Measurements from ENCODE around the gene HYAL2. TPM values are rescaled to one million over a fixed set of nuclear protein-coding genes. Genes with fewer than 3 reads are reported as not detected.
"Not testable (repeated sequence)": the region's sequence is repeated elsewhere in the genome, so short reads cannot be mapped to it uniquely, and the experiment has no call there.

HYAL2 gene
- polyA plus RNA-seq, 3 donors: 18.3 to 25.8 (median 18.9) TPM

DNA sequence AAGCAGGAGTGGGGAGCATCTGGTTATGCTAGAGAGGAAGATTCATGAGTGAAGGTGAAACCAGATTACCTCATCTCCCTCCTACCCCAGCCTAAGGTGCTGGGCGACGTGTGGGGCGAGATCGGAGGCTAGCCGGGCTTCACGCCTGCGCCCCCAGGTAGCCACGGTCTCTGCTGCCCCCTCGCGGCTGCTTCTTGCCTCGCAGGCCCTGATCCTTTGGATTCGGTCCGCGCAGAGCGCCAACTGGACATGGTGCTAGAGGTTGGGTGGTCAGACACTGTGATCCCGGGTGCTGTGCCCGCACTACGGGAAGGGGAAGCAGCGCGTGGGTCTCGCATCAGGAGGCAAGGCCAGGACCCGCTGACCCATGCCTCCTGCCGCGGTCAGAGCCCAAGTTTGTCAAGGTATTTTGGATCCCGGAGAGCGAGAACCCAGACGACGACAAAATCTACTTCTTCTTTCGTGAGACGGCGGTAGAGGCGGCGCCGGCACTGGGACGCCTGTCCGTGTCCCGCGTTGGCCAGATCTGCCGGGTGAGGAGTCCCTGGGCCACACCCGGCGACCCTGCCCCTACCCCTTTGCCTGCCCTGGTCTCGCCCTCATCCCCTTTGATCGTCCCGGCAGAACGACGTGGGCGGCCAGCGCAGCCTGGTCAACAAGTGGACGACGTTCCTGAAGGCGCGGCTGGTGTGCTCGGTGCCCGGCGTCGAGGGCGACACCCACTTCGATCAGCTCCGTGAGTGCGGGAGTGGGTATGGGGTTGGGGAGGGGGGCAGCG is 49.4 kb downstream of the HYAL2 start:
- peak; percentile 81 to 87 (median 85) for DNase-seq
- Histone ChIP-seq H3K27ac (ENCODE audit: low read depth in 1 of 2, low read length in 2 of 2) (peak overlapping the region in 1 of 2 donors; percentile 20), H2AFZ (ENCODE audit: insufficient read depth, low read depth, low read length, poor library complexity, severe bottlenecking) (peak overlapping the region; percentile 79), H3K4me1 (ENCODE audit: control insufficient read depth in 1 of 2, insufficient read depth in 2 of 2, low read length in 2 of 2) (peaks cover 16 to 34% of the 10 kb centered on the region in 2 donors), H3K9ac (ENCODE audit: insufficient read depth, low read length, poor library complexity, severe bottlenecking) (peak overlapping the region; percentile 54), H3K36me3 (replicated peaks in 1 of 2; ENCODE audit: control insufficient read depth in 1 of 2, insufficient read depth in 2 of 2, low read length in 2 of 2) (no peaks in the 10 kb centered on the region), H3K4me2 (replicated peaks; ENCODE audit: extremely low read depth, low read length, poor library complexity, severe bottlenecking) (peak overlapping the region; percentile 82), H3K27me3 (ENCODE audit: control insufficient read depth in 2 of 2, insufficient read depth in 2 of 2, low read length in 2 of 2) (peaks cover 24 to 47% of the 10 kb centered on the region in 2 donors), H3K9me3 (replicated peaks in 1 of 2; ENCODE audit: control insufficient read depth in 1 of 2, insufficient read depth in 1 of 2, low read length in 2 of 2) (peaks cover 3 to 11% of the 10 kb centered on the region in 2 donors), H4K20me1 (ENCODE audit: insufficient read depth, low read length) (peaks cover under 1% of the 10 kb centered on the region), H3K4me3 (replicated peaks in 1 of 3; ENCODE audit: low read depth in 2 of 3, low read length in 3 of 3) (peak overlapping the region; percentile 16 to 72 (median 32)), H3K79me2 (ENCODE audit: insufficient read depth, low read length) (no peaks in the 10 kb centered on the region)
- Mint-ChIP-seq H3K4me1 (peaks cover 26% of the 10 kb centered on the region), H3K27ac (peak overlapping the region in 4 of 7 donors; percentile 43 to 86 (median 77)), H3K9me3 (peaks cover 0 to 18% (median 13%) of the 10 kb centered on the region in 7 donors), H3K27me3 (ENCODE audit: low read depth in 3 of 3) (peaks cover 51 to 66% (median 64%) of the 10 kb centered on the region in 3 donors), H3K36me3 (peaks cover 6 to 8% of the 10 kb centered on the region in 2 donors), H3K4me3 (peak overlapping the region; percentile 82 to 93)
- TF ChIP-seq, protein P1, sequence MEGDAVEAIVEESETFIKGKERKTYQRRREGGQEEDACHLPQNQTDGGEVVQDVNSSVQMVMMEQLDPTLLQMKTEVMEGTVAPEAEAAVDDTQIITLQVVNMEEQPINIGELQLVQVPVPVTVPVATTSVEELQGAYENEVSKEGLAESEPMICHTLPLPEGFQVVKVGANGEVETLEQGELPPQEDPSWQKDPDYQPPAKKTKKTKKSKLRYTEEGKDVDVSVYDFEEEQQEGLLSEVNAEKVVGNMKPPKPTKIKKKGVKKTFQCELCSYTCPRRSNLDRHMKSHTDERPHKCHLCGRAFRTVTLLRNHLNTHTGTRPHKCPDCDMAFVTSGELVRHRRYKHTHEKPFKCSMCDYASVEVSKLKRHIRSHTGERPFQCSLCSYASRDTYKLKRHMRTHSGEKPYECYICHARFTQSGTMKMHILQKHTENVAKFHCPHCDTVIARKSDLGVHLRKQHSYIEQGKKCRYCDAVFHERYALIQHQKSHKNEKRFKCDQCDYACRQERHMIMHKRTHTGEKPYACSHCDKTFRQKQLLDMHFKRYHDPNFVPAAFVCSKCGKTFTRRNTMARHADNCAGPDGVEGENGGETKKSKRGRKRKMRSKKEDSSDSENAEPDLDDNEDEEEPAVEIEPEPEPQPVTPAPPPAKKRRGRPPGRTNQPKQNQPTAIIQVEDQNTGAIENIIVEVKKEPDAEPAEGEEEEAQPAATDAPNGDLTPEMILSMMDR (IDR thresholded peaks at IDR 0.05): peak; percentile 96
- WGBS (ENCODE audit: insufficient coverage): 4% methylated on average over 54 of the region's 61 CpGs
- intact Hi-C loops (cut with micrococcal nuclease): loop anchor here (1.0 to 5.0 kb wide), 5 partner anchors 46 to 152 kb away; no protein-coding TSS in a partner anchor

DNA sequence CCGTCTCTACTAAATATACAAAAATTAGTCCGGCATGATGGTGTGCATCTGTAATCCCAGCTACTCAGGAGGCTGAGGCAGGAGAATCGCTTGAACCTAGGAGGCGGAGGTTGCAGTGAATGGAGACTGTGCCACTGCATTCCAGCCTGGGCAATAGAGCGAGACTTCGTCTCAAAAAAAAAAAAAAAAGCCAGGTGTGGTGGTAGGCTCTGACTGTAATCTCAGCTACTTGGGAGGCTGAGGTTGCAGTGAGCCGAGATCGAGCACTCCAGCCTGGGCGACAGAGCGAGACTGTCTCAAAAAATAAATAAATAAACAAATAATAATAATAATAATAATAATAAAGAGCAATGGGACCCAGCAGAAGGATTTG is 50.0 kb downstream of the HYAL2 start:
- not testable (repeated sequence) for H3K4me2 ChIP-seq (replicated peaks; ENCODE audit: extremely low read depth, low read length, poor library complexity, severe bottlenecking); H3K4me3 ChIP-seq (replicated peaks in 1 of 3; ENCODE audit: low read depth in 2 of 3, low read length in 3 of 3); H3K27ac ChIP-seq (ENCODE audit: low read depth in 1 of 2, low read length in 2 of 2); DNase-seq; H4K20me1 ChIP-seq (ENCODE audit: insufficient read depth, low read length); H2AFZ ChIP-seq (ENCODE audit: insufficient read depth, low read depth, low read length, poor library complexity, severe bottlenecking); H3K9ac ChIP-seq (ENCODE audit: insufficient read depth, low read length, poor library complexity, severe bottlenecking); H3K4me3 Mint-ChIP-seq; H3K79me2 ChIP-seq (ENCODE audit: insufficient read depth, low read length); H3K36me3 ChIP-seq (replicated peaks in 1 of 2; ENCODE audit: control insufficient read depth in 1 of 2, insufficient read depth in 2 of 2, low read length in 2 of 2); H3K36me3 Mint-ChIP-seq; H3K27ac Mint-ChIP-seq
- intact Hi-C loops (cut with micrococcal nuclease): loop anchor here (2.0 to 5.0 kb wide), 2 partner anchors 150 to 152 kb away; no protein-coding TSS in a partner anchor
- H3K27me3 Mint-ChIP-seq (ENCODE audit: low read depth in 3 of 3): peaks cover 52 to 66% (median 64%) of the 10 kb centered on the region in 3 donors
- H3K4me1 ChIP-seq (ENCODE audit: control insufficient read depth in 1 of 2, insufficient read depth in 2 of 2, low read length in 2 of 2): peaks cover 16 to 34% of the 10 kb centered on the region in 2 donors
- H3K9me3 ChIP-seq (replicated peaks in 1 of 2; ENCODE audit: control insufficient read depth in 1 of 2, insufficient read depth in 1 of 2, low read length in 2 of 2): peaks cover 3 to 11% of the 10 kb centered on the region in 2 donors
- peaks cover 0 to 18% (median 13%) of the 10 kb centered on the region in 7 donors for H3K9me3 Mint-ChIP-seq
- H3K4me1 Mint-ChIP-seq: peaks cover 26% of the 10 kb centered on the region
- WGBS (ENCODE audit: insufficient coverage): no CpG with 5 or more reads among the region's 10 CpGs
- H3K27me3 ChIP-seq (ENCODE audit: control insufficient read depth in 2 of 2, insufficient read depth in 2 of 2, low read length in 2 of 2): peaks cover 24 to 48% of the 10 kb centered on the region in 2 donors

Measured in CD14-positive monocyte (primary cell).